Femur (tissue), 1 donor: Measurements from ENCODE around the gene ARHGEF10L.

Experiments used
- DNase-seq: peaks from one replicate; pipeline ENCODE4 v3.0.0-alpha.2; 2017

Gene ARHGEF10L

DNA sequence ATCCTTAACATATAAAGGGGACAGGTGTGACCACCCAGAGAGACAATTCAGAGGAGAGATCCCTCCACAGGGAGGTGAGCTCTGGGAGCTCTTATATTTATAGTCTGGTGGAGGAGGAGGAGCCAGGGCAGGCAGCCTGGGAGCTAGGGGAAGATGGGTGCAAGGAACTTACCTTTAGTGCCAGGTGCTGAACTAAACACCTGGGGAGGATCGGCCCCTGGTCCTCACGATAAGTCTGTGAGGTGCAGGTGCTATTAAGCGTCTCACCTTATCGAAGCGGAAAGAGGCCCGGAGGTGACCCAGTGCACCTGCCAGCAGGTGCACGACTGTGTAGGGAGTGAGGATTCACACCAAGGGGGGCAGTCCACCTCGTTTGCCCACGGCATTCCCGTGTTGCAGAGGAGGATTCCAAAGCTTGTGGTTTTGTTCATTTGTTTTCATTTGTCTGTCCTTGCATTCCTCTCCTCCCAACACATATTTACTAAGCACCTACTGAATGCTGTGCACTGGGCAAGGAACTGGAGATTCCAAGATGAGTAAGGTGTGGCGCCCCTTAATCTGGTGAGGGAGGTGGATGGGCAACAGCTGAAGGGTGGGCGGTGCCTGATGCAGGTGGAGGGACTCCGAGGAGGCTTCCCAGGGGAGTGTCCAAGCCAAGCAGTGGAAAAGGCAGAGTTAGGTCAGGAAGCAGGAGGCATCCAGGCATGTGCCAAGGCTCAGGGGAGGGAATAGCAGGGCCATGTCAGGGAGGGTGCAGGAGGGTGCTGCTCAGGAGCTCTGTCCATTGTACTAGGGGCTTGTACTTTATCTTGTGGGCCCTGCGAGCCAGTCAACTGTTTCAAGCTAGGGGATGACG is 11.5 kb downstream of the ARHGEF10L start:
- no peak for DNase-seq

DNA sequence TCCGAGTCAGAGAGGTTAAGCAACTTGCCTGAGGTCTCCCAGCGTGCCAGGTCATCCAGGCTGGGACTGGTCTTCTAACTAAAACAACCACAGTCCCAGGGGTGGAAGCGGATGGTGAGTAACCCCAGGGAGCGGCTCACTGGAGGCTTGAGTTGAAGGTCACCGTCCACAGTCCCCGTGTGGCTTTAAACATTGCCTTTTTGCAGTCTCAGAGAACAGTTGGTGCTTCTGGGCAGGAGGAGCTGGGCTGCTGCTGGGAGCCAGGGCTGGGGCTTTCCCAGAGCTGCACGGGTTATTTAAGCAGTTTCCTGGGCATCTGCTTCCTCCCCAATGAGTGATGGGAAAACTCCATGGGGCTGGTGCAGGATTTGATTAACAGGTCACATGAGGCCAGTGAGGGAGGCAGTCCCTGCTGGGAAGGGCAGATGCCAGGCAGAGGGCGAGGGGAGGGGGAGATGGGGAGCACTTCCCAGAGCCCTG is 12.3 kb downstream of the ARHGEF10L start:
- DNase-seq: no peak

DNA sequence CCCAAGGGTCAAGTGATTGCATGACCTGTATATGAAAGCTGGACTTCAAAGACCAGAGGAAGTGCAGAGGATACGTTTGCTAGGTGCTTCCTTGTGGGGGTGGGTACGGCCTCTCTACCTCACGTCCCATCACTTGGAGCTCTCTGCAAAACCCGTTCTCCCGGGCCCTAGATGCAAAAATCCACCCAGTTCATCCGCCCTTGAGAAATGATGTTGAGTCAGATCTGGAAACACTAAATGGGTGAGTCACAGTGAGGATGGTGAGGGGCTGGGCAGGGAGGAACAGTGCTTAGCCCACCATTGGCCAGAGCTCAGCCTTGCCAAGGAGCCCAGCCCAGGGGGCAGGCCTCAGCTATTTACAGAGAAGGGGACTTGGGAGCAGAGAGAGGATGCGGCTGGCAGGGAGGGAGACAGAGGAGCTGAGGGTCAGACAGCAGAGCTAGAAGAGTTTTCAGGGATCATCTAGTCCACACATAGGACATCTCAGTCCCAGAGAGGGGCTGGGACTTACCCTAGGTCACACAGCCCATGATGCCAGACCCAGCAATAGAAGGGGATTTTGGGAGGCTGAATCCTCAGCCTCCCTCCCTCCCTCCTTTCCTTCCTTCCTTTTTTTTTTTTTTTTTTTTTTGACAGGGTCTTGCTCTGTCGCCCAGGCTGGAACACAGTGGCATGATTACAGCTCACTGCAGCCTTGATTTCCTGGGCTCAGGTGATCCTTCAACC is 14.6 kb downstream of the ARHGEF10L start:
- DNase-seq: no peak

DNA sequence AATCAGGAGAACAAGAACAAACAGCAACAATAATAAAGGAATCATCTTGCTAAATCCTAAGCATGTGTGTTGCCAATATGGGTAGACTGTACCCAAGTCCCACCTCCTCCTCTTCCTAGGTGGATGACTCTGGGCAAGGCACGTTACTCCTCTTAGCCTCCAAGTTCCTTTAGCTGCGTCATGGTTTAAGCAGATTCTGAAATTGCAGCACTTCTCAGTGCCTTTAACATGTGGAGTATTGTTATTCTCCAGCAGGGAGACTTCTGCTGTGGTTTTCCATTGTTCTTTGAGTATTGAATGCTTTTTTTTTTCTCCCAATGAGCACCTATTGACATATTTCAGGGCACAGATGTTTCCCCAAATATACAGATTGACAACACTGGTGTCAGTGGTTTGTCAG is 15.5 kb downstream of the ARHGEF10L start:
- no peak for DNase-seq

DNA sequence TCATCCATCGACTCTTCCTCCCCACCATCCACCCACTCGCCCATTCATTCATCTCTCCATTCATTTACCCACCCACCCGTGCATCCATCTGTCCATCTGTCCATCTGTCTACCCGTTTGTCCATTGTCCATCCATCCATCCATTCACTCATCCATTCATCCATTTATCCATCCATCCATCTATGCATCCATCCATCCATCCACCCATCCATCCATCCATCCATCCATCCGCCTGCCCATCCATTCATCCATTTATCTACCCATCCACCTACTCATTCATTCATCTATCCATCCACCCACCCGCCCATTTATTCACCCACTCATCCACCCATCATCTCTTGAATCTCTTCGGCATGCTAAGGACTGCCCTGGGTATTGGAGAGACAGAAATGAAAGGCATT is 18.5 kb downstream of the ARHGEF10L start:
- DNase-seq: no peak

DNA sequence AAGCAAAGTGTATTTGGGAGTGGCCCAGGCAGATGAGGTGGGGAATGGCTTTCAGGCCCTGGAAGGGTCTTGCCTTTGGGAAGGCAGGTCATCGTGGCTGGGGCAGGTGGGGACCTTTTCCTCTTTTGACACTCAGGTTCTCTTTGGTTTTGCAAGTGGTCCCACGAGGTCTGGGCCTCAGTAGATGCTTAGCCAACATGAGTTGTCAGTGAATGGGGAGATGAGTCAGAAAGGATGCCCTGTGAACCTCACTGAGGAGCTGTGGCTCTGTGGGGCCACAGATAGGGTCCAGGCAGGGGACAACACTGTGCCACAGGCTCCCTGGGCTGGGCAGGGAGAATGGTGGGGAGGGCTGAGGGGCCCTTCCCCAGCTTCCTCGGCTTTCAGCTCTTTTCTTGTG is 19.0 kb downstream of the ARHGEF10L start:
- DNase-seq: no peak

DNA sequence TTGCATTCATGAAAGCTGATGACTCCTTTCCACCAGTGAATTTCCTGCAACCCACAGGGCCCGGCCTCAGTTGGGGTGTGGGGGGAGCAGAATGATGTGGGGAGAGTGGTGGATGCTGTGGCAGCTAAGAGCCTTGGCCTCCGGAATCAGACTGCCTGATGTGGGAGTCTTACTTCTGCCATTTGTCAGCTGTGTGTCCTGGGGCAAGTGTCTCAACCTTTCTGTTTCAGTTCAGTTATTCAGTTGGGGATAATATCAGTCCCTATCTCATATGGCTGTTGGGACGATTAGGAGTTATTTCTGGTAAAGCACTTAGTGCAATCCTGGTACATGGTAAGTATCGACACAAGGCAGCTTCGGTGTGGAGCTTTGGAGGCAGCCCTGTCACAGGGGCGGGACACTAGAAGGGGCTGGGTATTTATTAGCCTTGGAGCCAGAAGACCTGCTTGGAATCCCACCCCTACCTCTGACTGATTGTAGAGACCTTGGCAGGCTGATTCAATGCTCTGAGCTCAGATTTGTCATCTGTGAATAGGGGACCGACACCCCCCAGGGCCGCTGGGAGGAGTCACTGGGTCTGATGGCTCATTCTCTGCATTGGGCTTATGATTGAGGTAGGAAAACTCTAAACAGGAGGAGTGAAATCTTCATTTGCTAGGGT is 19.6 kb downstream of the ARHGEF10L start:
- DNase-seq: no peak

DNA sequence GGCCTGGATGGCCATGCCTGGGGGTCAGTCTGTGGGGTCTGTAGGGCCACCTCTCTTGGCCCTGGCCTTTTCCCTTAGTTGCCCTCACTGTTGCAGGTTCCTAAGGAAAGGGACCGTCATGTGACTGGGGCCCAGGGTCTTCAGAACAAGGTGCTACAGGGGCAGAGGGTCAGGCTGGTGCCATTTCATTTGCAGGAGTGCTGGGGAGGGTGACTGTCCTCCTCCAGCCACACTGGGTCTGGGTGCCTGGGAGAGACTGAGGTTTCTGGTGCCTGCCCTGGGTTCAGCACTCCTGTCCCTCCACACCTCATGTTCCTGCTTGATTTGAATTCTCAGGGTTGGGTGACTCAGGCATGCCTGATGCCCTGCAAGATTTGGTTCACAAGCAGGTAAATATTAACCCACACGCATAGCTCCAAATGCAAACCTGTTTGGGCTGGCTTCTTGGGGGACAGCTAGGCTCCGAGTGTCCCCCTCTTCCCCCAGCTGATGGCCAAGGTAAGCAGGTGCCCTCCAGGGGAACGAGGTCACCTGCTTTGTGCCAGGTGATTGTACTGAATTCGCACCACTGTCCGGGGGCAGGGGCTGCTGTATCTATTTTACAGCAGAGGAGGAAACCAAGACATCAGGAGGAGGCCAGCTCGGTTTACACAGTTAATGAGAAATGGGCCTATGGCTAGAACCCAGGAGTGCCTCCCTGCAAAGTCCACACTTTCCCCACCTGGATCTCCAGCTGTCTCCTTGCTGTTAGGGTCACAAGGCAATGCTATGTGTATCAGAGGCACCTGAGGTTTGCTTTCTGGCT is 20.3 kb downstream of the ARHGEF10L start:
- DNase-seq: no peak

DNA sequence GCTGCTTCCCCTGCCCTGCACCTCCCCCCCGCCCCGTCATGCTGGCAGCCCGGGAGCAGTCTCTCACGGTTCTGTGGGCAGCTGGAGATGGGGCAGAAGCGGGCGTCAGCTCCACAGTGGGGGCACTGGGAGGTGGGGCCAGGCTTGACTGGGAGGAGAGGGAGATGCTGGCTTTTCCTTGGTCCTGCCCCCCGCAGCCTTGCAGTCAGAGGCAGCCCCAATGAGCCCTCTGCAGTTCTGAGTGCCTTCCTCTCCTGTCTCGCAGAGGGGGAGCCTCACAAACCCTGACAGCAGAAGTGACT is 21.7 kb downstream of the ARHGEF10L start:
- no peak for DNase-seq

DNA sequence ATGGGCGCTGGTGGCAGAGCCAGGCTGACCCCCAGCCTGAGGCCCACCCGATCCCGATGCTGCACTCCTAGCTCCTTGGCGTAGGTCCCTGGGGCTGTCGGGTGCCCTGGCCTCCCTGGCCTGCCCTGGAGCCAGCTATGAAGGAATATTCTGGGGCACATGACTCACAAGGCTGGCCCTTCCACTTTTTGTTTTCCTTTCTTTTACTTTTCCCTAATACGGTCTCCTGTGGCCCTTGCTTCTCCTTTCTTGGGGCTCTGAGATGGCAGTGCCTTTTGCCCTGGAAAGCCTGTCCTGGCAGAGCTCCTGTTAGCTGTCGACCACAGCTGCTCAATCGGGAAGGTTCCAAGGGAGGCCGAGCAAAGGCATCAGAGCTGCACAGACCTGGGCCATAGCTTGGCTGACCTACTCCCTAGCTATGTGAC is 22.1 kb downstream of the ARHGEF10L start:
- DNase-seq: no peak

DNA sequence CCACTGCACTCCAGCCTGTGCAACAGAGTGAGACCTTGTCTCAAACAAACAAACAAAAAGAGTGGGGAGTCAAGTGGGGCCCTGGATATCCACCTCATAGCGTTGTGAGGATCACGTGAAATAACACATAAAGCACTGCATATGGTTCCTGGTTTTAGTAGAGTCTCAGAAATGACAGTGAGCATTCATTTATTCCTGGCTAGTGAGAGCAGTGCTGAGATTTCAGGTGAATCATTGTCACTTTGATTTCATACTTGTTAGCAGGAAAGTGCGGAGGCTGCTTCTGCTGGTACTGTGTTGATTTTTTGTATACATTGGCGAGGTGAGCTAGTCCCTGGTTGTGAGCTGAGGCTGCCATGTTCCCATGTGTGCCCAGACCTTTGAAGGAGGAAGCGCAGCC is 22.9 kb downstream of the ARHGEF10L start:
- DNase-seq: no peak

DNA sequence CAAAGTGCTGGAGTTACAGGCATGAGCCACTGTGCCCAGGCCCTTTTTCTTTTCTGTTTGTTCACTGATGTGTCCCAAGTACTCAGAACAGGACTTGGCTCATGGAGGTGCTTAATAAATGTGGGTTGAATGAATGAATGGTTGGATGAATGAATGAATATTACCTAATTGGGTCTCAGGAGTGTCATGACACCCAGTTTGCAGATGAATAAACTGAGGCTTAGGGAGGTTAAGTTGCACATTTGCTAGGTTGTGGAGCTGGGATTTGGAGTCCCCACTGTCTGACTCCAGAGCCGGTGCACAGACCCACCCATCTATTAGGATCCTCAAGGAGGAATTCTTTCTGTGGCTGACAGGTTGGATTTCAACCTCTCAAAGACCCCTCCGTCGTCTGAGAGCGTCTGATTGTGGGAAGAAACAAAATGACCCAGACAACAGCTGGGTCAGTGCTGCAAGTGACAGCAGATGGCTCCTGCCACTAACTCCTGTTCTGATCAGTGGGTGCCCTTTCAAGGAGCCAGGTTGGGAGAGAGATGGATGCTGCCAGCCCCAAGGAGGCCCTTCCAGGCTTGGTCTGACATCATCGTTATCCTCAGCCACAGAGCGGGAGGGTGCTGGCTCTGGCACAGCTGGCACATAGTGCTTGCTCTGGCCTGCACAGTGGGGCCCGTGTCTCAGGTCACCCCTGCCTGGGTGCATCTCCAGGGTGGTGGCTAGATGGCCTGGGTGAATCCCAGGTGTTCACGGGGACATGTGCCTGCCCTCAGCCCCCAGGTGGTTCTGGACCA is 24.2 kb downstream of the ARHGEF10L start:
- no peak for DNase-seq

DNA sequence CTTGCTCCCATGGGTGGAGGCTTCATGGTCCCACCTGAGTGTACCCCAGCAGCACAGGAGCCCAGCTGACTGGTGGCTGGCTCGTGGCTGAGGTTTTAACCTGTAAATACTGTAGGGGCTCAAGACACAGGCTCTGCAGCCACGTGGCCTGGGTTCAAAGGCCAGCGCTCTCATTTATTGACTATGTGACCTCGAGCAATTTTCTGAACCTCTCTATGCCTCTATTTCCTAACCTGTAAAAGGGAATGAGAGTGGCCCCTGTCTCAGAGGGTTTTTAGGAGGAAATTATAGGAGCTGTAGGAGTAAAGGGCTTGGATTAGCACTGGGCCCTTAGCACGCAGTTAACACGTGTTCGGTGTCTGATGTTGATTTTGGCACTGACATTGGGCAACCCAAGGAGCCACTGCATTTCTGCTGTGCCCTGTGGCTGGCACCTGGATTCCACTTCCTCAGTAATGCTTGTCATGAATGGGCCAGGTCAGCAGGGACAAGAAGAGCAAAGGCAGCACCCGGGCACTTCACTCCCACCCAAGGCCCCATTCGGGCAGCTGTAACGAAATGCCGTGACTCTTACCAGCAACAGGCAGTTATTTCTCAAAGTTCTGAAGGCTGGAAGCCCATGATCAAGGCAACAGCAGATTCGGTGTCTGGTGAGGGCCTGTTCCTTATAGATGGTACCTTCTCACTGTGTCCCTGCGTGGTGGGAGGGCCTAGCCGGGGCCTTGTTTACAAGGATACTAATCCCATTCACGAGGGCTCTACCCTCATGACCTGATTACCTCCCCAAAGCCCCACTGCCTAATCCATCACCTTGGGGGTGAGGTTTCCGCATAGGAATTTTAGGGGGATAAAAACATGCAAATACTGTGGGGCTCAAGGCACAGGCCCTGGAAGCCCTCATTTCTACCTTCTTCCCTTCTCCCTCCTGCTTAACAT is 25.2 kb downstream of the ARHGEF10L start:
- DNase-seq: no peak

DNA sequence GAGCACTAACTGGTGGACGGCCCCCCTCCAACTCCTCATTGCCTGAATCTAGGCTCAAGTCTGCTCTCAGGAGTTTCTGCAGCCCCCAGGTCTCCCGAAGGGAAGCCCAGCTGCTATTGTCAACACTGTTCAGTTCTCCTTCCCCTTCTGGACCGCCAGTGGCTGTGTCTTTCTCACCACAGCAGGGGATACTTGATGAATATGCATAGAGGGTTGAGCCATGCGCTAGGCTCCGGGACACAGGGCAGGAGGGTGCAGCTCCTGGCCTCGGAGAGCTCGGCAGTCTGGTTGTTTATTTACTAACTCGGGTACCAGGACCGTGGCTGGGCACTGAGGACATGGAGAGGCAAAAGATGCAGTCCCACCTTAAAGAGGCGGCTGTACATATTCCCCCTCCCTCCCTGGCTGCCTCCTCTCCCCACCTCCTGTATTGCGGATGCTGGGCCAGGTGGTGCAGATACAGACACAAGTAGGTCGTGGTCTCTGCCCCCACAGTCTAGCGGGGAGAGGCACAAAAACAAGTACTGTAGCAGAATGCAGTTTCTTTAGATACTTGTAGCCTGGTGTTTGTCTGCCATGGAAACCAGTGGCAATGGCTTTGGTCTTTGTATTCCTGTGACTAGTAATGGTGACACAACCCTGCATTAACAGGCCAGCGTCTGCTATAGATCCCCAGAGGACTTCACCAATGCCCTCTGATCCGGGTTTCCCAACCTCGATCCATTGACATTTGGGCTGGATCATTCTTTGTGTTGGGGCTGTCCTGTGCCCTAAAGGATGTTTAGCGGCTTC is 26.2 kb downstream of the ARHGEF10L start:
- DNase-seq: no peak

DNA sequence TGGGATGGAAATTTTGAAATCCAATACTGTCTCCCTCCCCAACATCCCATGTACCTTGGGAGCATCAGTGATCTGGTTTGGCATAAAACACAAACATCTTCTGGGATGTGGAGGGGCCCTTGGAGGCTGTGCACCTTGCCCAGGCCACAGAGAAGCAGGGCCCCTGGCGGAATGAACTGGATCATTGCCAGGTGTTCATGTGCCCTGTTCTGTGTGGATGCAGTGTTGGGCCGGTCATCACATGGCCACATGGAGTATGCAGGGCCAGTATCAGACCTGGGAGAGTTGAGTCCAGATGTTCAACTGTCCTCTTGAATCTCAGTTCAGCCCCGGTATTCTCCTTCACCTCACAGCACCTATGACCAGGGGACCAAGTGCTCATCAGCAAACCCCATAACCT is 26.9 kb downstream of the ARHGEF10L start:
- DNase-seq: no peak

DNA sequence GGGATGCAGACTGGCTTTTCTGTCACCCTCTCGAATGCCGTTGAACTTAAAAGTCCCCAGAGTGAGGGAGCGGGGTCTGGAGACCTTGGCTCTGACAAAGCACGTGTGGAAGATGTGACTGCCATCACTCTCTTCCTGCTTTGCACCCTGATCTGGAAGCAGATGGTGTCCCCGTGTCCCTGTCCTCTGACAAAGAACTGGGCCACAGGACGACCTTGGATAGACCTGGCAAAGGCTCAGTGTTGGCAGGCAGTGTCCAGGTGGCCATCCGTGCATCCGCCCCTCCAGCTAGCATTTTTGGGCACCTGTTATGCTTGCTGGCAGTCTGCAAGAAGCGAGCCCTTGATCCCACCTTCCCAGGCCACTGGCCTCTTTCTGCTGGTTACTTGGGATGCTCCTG is 27.4 kb downstream of the ARHGEF10L start:
- no peak for DNase-seq

DNA sequence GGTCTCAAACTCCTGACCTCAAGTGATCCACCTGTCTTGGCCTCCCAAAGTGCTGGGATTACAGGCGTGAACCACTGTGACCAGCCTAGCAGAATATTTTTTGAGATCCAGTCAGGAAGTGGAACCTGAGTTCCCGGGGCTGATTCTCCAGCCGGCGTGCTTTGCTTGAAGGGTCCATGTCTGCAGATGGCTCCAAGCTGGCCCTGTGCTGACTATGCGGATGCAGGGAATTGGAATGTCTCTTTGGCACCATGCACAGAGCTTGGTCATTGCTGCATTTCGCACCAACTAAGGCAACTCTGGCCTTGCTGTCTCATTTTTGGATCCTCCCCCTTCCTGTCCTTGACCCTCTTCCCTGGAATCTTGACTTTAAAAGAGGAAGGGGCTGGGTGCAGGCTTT is 28.1 kb downstream of the ARHGEF10L start:
- DNase-seq: no peak

DNA sequence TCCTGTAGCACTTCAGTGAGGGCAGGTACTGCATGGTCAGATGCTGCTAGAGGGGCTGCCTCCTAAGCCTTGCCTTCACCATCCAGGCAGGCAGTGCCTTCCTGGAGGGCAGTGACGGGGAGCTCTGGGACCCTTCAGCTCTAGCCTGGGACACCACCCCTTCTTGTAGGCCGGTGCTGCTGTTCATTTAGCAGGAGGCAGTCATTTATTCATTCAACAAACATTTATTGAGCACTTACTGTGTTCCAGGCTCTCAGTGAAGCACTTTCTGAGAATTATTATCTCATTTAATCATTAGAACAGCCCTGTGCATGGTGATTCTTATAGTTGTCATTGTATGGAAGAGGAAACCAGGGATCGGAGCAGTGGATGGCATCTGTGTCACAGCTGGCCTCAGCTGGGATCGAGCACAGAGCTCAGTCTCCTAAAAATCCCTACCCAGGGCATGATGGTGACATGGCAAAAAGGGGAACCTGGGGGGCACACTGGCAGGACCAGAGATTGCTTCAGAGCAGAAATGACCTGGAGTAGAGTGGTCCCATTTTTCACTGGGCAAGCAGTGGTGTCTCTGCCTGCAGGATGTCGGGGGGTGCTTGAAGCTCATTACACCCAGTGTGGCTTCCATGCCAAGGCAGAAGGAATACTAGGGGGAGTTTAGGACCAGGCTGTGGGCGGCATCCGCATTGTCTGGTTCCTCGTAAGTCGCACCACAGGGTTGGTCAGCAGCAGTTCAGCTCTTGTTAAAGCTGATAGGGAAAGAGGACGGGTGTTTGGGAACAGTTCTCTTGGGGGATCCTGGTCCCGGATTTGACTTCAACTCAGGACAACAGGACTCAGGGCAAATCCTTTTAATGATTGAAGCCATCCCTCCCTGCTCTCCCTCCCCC is 28.8 kb downstream of the ARHGEF10L start:
- no peak for DNase-seq
